Erythroblast (primary cell): ENCODE data around the gene ADPRS.

Source experiments
- GATA1 ChIP-seq: IDR thresholded peaks from 2 replicates; pipeline ENCODE4 v1.6.1; 2011; ENCODE audit warnings: low read depth, mild to moderate bottlenecking, control low read depth, low read length, moderate library complexity
- POLR2A ChIP-seq: IDR thresholded peaks from 2 replicates; pipeline ENCODE4 v1.6.1; 2011; ENCODE audit warnings: mild to moderate bottlenecking, low read length

GRCh38 chr1:36115931-36116330 lies 27.2 kb downstream of the ADPRS start:
- TF ChIP-seq POLR2A (no peak), GATA1 (no peak)
